Breast epithelium (tissue), 4 donors: ENCODE data around the gene MTCL1. TPM values are rescaled to one million over a fixed set of nuclear protein-coding genes. Genes with fewer than 3 reads are reported as not detected.
A peak's percentile ranks its signal among the peaks of the same experiment; 100 is the strongest.

ENCODE experiments used
- DNase-seq, 2 donors: peaks; one replicate each; pipeline ENCODE4 v3.0.0-alpha.2; 2019; ENCODE audit warnings: low spot score in 2 of 2
- H3K27ac ChIP-seq, 2 donors: fragments of 200-600 bp; sonication (generic) in 1 of 2; one replicate each; pipeline ENCODE4 v1.5.1; 2016 to 2019; ENCODE audit warnings: mild to moderate bottlenecking in 1 of 2
- H3K27me3 ChIP-seq, 2 donors: fragments of 200-600 bp; sonication (generic) in 1 of 2; one replicate each; pipeline versions ENCODE4 v1.5.1 to v1.6.0; 2017 to 2019; ENCODE audit warnings: control low read depth in 1 of 2, mild to moderate bottlenecking in 1 of 2
- H3K36me3 ChIP-seq: fragments of 200-600 bp; one replicate; pipeline ENCODE4 v1.5.1; 2019
- H3K4me1 ChIP-seq, 2 donors: fragments of 200-600 bp; sonication (generic); one replicate each; pipeline ENCODE4 v1.5.1; 2016 to 2019; ENCODE audit warnings: control low read depth in 1 of 2
- H3K4me3 ChIP-seq, 3 donors: fragments of 200-600 bp; sonication (generic); 1 replicate in 2 of 3; 2 replicates in 1 of 3; pipeline ENCODE4 v1.5.1; 2016 to 2019; ENCODE audit warnings: mild to moderate bottlenecking in 3 of 3, moderate library complexity in 2 of 3
- H3K9me3 ChIP-seq, 2 donors: fragments of 200-600 bp; sonication (generic) in 1 of 2; one replicate each; pipeline ENCODE4 v1.5.1; 2016 to 2019; ENCODE audit warnings: control low read depth in 1 of 2
- POLR2A ChIP-seq: fragments of 450-650 bp; IDR thresholded peaks from one replicate; pipeline ENCODE4 v1.6.1; 2016; ENCODE audit warnings: antibody characterized with exemption, mild to moderate bottlenecking, moderate library complexity
- POLR2AphosphoS5 ChIP-seq, 3 donors: sonication (generic); formaldehyde crosslinking; IDR thresholded peaks; one replicate each; pipeline ENCODE4 v1.6.1; 2017; ENCODE audit warnings: antibody characterized with exemption in 3 of 3
- intact Hi-C: fragments of 100-400 bp; cut with DNase I; formaldehyde crosslinking; loops from one replicate; pipeline ENCODE4 v1.15.1; 2023; ENCODE audit warnings: low total_unique reads
- total RNA-seq, 3 donors: library from RNA; depleted of rRNA; stranded (reverse); fragments of >200 nt; gene quantifications; one replicate each; pipeline ENCODE4 v1.1.0, GENCODE V29; 2016
- TF ChIP-seq, protein P1 (sequence below), 3 donors: fragments of 450-650 bp; IDR thresholded peaks; one replicate each; pipeline ENCODE4 v1.5.1; 2016 to 2017; ENCODE audit warnings: antibody characterized with exemption in 3 of 3, mild to moderate bottlenecking in 3 of 3, moderate library complexity in 3 of 3

MTCL1 gene
- 1 to 10 TPM; 4.9 to 9.1 (median 7.2) TPM for total RNA-seq

DNA sequence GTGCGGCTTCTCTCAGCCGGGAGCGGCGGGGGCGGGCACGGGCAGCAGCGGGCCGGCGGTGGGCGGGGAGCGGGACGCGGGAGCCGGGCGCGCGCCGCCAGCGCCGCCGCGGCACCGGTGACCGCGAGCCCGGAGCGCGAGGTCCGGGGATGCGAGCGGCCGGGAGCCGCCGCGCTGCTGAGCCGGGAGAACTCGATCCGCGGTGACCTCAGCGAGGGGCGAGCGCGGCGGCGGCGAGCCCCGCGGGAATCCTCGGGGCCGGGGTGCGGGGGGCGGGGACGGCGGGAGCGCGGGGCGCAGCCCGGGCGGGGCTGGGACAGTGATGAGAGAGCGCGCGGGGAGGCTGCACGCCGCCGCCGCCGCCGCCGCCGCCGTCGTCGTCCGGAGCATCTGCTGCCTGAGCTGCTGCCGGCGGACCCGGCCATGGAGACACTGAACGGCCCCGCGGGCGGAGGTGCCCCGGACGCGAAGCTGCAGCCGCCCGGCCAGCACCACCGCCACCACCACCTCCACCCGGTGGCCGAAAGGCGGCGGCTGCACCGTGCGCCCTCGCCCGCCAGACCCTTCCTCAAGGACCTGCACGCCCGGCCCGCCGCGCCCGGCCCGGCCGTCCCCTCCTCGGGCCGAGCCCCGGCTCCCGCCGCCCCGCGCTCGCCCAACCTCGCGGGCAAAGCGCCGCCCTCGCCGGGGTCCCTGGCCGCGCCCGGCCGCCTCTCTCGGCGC lies at the start of gene MTCL1:
Gene MTCL1 (plus strand): TSS at position 319 of the 723 bp plus-strand sequence. CDS start 105 bp downstream, at position 424.
- peaks cover 6 to 10% of the 10 kb centered on the region in 2 donors for H3K4me1 ChIP-seq
- no peak for DNase-seq

DNA sequence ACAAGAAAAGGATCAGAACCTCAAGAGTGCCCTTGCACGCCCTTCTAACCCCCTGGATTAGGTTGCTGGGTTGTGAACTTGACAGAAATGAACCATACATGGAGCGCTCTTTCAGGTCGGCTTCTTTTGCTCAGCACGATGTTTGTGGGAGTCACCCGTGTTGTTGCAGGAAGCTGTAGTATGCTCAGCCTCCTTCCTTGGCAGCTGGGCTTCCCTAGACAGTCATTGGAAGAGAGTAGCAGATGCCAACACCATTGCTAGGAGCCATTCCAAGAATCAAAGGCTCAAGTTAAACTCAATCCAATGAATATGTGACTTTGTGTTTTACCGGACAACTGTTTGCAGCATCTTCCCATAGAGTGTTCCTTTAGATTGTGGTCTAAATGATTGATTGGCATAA lies 49.1 kb upstream of the MTCL1 start:
- intact Hi-C loops = no loop called here
- peak overlapping the region; percentile 10 to 54 for H3K27ac ChIP-seq
- H3K4me1 ChIP-seq = no peaks in the 10 kb centered on the region
- no peaks in the 10 kb centered on the region for H3K36me3 ChIP-seq
- no peaks in the 10 kb centered on the region for H3K27me3 ChIP-seq
- no peak overlapping the region for H3K4me3 ChIP-seq
- TF ChIP-seq, protein P1, sequence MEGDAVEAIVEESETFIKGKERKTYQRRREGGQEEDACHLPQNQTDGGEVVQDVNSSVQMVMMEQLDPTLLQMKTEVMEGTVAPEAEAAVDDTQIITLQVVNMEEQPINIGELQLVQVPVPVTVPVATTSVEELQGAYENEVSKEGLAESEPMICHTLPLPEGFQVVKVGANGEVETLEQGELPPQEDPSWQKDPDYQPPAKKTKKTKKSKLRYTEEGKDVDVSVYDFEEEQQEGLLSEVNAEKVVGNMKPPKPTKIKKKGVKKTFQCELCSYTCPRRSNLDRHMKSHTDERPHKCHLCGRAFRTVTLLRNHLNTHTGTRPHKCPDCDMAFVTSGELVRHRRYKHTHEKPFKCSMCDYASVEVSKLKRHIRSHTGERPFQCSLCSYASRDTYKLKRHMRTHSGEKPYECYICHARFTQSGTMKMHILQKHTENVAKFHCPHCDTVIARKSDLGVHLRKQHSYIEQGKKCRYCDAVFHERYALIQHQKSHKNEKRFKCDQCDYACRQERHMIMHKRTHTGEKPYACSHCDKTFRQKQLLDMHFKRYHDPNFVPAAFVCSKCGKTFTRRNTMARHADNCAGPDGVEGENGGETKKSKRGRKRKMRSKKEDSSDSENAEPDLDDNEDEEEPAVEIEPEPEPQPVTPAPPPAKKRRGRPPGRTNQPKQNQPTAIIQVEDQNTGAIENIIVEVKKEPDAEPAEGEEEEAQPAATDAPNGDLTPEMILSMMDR (IDR thresholded peaks at IDR 0.05) = no peak
- TF ChIP-seq POLR2AphosphoS5 (IDR thresholded peaks at IDR 0.05) = no peak
- no peaks in the 10 kb centered on the region for H3K9me3 ChIP-seq
- no peak for DNase-seq

More for the DNA sequence above, at the start of gene MTCL1:
- peak within 1 kb of the TSS; percentile 88 to 92 for H3K27ac ChIP-seq
- peak within 1 kb of the TSS; percentile 63 to 92 (median 72) for H3K4me3 ChIP-seq
- no peaks in the 10 kb centered on the region for H3K36me3 ChIP-seq
- no peaks in the 10 kb centered on the region for H3K27me3 ChIP-seq
- no peaks in the 10 kb centered on the region for H3K9me3 ChIP-seq
- intact Hi-C loops = no loop called here
- TF ChIP-seq, protein P1 (IDR thresholded peaks at IDR 0.05) = no peak
- TF ChIP-seq POLR2AphosphoS5 (IDR thresholded peaks at IDR 0.05) = no peak
- TF ChIP-seq POLR2A = no peak

DNA sequence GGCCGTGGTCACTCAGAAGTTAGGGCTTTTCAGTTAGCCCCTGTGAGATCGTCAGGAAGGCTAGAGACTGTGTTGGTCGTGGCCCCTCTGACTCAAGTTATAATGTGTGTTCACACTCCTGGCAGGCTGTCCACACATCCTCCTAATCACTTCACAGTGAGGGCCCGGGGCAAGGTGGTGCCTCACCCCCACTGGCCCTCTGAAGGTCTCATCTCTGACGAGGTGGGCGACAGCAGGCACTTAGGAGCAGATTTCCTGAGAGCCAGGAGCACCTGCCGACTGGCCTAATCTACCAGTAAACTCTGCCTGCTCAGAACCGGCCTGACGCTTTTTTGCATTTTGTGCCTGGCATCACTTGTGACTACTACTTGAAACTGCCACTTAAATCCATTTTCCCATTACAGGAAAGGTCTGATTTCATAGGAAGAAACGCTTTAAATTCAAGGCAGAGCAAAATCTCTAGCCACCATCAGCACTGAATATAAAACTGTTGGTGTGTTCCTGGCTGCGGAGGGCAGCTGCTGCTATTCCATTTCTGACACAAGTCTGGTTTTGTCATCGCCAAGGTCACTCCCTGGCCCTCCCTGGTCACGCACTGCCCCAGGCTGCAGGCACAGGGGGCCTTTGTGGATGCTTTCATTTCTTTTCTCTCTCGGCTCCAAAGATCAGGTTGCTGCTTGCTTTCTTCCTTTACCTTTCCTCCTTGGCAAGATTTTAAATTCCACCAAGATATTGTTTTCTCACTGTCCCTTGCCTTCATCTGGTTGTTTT lies 48.1 kb upstream of the MTCL1 start:
- no peaks in the 10 kb centered on the region for H3K36me3 ChIP-seq
- no peaks in the 10 kb centered on the region for H3K4me1 ChIP-seq
- intact Hi-C loops = no loop called here
- H3K27me3 ChIP-seq = no peaks in the 10 kb centered on the region
- no peak for DNase-seq
- H3K9me3 ChIP-seq = no peaks in the 10 kb centered on the region
- no peak overlapping the region for H3K4me3 ChIP-seq
- TF ChIP-seq, protein P1 (IDR thresholded peaks at IDR 0.05) = no peak
- TF ChIP-seq POLR2A (no peak), POLR2AphosphoS5 (IDR thresholded peaks at IDR 0.05) (no peak)
- H3K27ac ChIP-seq = peak overlapping the region; percentile 54 to 70

DNA sequence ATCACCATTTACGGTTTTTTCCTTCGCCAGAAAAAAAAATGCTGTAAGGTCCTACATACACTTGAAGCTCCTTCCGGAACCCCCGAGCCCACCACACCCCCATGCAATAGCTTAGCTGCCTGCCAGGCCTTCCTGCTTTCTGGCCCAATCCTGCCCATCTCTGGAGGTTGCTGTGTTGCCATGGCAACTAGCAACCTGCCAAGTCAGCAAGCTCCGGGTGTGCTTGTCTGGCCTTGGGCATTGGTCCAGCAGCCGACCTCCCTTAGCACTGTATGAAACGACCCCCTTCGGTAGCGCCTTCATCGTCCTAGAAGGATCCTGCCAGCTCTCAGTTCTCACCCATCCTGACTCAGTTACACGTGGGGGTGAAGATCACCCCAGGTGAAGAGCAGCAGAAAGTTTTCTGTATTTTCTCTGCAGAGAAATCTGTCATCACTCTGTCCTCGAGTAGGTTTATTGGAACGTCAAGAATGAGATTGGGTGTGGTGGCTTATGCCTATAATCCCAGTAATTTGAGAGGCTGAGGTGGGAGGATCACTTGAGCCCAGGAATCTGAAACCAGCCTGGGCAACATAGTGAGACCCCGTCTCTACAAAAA lies 47.4 kb upstream of the MTCL1 start:
- Histone ChIP-seq H3K9me3 (no peaks in the 10 kb centered on the region), H3K4me3 (no peak overlapping the region), H3K4me1 (no peaks in the 10 kb centered on the region), H3K27ac (peak overlapping the region in 1 of 2 donors; percentile 54), H3K36me3 (no peaks in the 10 kb centered on the region), H3K27me3 (no peaks in the 10 kb centered on the region)
- intact Hi-C loops = no loop called here
- TF ChIP-seq, protein P1 (IDR thresholded peaks at IDR 0.05) = no peak
- TF ChIP-seq POLR2A = no peak
- TF ChIP-seq POLR2AphosphoS5 (IDR thresholded peaks at IDR 0.05) = no peak
- no peak for DNase-seq
